ENCODE results near the gene C11orf91.

DNA sequence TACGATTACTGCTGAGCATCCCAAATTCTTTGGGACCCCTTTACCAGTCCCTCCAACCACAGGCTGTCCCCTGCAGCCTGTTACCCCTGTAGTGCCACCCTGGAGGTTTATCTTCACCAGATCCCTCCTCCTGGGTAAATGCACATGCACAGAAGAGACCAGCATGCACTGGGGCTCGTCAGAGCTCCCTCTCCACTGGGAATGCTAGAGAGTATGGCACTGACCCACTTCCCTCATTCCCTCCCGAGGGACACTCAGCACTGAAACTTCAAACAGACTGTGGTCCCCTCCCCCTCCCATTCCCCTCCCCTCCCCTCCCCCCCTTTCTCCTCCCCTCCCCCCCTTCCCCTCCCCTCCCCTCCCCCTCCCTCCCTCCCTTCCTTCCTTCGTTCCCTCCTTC lies 49.1 kb downstream of the C11orf91 start:
- TF ChIP-seq CTCF (IDR thresholded peaks at IDR 0.05) (no peak), POLR2AphosphoS5 (IDR thresholded peaks at IDR 0.05) (no peak), EP300 (IDR thresholded peaks at IDR 0.05) (no peak), POLR2A (IDR thresholded peaks at IDR 0.05; ENCODE audit: low read depth) (no peak)

Measured in esophagus muscularis mucosa (tissue), 4 donors.